Stimulated activated CD8-positive, alpha-beta memory T cell treated with anti-CD3 and anti-CD28 coated beads, Interleukin-7, amount 100 ng/mL, for 48 hours (primary cell): ENCODE measurements around the gene METTL15.
"Not testable (repeated sequence)": the region's sequence is repeated elsewhere in the genome, so short reads cannot be mapped to it uniquely, and the experiment has no call there.

Source experiments
- DNase-seq, 2 donors: peaks; one replicate each; pipeline ENCODE4 v3.0.0-alpha.2; 2020; ENCODE audit warnings: low read depth in 1 of 2; ENCODE audit errors: extremely low read depth in 1 of 2

METTL15 gene, protein sequence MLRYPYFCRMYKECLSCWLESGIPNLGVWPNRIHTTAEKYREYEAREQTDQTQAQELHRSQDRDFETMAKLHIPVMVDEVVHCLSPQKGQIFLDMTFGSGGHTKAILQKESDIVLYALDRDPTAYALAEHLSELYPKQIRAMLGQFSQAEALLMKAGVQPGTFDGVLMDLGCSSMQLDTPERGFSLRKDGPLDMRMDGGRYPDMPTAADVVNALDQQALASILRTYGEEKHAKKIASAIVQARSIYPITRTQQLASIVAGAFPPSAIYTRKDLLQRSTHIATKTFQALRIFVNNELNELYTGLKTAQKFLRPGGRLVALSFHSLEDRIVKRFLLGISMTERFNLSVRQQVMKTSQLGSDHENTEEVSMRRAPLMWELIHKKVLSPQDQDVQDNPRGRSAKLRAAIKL

DNA sequence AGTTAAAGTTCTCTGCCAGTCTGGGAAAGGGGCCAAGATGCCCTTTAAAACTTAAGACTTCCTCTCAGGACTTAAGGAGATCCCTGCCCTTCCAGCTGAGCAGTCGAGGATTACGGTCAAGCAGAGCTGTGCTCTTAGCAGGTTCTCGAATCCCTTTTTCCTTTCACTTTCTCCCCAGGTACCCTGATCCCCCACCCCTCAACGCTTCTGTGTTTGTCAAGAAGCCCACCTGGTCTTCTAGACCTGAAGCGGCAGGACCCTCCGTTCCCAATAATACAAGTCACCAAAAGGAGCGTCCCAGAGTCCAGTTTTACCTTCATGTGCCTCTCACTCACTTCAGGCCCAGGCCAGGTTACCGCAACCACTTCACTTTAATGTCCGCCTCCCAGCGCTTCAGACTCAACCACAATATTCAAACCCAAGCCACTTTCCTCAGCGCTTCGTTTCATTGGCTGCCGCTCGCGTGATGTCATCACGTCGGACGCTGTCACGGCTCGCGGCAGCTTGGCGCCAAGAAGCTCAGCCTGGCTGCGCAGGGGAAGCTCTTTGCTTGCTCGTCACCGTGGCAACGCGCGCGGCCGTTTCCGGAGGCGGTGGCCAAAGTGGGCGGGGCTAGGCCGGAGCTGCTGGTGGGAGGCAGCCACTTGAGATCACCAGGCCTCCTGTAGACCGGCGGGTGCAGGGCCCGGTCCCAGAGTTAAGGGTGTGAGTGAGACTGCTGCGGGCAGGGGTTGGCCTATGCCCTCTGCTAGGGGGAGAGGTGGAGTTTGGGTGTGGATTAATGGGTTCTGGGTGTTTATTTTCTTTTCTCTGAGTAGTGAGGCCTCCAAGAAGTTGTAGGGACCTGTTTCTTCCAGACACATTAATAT is at the start of gene METTL15, which contains the start of gene KIF18A:
METTL15 (plus strand) TSS at position 639 of the 869 bp plus-strand sequence. CDS start 4,947 bp downstream, outside the sequence.
KIF18A (minus strand) TSS at position 407 of the 869 bp plus-strand sequence. CDS start 10,209 bp downstream, outside the sequence.
- peak; percentile 98 to 99 for DNase-seq

DNA sequence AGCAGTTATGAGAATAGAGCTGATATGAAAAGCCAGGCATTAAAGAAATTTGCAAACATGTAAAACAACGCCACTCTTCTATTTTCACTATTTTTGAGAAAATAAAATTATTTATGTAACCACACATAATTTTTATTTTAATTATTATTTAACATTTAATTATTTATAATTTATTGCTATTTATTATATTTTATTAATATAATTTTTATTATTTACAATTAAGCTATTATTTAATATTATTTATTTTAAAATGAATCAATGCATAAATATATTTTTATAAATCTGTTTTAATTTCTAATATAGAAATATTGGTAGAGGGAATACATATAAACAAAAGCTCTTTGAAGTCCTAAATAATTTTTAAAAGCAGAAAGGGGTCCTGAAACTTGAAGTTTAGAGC is 36.9 kb upstream of the METTL15 start:
- DNase-seq: no peak

DNA sequence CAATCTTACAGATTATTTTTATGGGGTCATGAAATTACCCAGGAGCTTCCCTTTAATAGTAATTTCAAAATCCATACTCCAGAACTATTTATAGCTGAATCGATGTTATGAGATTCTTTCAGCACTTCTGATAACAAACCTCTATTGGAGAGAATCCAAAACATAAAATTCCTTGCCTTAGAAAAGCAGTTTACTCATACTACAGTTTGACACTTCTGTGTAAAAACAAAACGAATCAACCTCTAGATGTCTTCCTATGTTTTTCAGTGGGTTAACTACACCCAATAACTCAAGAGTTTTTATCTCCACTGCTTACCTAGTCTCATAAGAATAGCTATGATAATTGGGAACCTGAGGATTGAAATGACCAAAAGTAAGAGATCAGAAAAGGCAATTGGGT is 35.9 kb upstream of the METTL15 start:
- no peak for DNase-seq

DNA sequence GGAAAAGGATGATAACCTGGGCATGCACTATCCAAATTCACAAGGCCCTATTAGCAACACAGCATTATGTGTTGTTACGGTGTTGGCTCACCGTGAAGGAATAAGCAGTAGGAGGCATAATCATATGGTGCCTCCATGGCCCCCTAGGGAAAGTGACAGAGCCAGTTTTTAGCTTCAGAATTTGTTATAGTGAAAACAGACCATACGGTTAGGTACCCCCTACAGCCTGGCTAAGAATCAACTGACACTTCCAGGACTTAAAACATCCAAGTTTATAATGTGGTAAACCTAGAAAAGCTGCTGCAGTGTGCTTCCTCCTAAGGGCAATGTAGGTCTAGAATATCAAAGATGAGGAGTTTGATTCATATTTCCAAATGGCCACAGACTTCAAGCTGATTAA is 30.7 kb upstream of the METTL15 start:
- DNase-seq: no peak

DNA sequence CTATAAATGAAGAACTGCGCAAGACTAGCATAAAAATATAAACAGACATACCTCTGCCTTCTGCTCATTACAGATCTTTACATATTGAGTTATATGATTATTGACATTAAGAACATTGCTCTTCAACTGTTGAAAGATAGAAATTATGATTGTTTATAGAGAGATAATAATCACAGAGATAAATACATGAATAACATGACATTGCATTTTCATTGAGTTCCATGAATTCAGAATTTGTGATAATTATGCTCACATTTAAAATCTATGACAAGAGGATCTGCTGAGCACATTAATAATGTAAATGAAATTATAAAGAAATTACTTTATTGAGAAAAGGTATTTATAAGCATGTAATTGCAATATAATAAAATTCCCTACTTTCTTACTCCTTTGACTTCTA is 25.1 kb upstream of the METTL15 start:
- no peak for DNase-seq

DNA sequence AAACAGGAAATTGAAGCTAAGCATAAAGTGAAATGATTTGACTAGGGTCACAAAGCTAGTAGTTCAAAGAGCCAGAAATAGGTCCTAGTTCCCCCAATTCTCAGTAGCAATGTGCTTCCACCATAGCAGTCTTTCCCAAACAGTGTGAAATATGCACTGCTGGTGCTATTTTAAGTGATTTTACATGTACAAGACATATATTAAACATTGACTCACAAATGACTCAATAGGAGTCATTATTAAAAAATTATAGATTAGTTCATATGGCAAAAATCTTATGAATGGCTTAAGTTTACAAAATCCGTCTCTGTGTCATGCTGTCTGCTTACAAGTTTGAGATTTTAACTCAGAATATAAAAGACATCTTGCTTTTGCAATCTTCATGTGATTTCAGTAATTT is 21.6 kb upstream of the METTL15 start:
- no peak for DNase-seq

DNA sequence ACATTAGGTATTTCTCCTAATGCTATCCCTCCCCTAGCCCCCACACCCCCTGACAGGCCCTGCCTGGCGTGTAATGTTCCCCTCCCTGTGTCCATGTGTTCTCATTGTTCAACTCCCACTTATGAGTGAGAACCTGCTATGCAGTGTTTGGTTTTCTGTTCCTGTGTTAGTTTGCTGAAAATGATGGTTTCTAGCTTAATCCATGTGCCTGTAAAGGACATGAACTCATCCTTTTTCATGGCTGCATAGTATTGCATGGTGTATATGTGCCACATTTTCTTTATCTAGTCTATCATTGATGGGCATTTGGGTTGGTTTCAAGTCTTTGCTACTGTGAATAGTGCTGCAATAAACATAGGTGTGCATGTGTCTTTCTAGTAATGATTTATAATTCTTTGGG is 21.0 kb upstream of the METTL15 start:
- DNase-seq: not testable (repeated sequence)

DNA sequence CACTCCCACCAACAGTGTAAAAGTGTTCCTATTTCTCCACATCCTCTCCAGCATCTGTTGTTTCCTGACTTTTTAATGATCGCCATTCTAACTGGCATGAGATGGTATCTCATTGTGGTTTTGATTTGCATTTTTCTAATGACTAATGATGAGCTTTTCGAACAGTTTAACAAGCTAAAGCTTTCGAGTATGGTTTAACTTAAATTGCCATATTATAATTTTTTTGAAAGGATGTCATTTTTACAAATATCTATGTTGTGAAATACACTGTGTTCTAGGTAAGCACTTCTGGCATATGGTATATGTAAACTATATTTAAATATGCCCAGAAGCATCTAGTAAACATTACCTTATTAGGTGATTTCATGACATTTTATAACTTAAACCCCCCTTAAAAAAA is 20.5 kb upstream of the METTL15 start:
- not testable (repeated sequence) for DNase-seq

DNA sequence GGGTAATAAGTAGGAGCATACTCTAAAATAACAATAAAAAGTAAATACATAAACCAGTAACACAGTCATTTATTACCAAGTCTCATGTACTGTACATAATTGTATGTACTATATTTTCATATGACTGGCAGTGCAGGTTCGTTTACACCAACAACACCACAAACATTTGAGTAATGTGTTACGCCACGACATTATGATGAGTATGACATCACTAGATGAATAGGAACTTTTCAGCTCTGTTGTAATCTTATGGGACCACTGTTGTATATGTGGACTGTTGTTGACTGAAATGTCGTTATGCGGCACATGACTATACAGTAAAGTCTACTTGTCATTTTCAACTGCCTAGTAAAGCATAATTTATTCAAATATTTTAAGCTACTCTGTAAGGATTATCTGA is 18.8 kb upstream of the METTL15 start:
- DNase-seq: no peak

DNA sequence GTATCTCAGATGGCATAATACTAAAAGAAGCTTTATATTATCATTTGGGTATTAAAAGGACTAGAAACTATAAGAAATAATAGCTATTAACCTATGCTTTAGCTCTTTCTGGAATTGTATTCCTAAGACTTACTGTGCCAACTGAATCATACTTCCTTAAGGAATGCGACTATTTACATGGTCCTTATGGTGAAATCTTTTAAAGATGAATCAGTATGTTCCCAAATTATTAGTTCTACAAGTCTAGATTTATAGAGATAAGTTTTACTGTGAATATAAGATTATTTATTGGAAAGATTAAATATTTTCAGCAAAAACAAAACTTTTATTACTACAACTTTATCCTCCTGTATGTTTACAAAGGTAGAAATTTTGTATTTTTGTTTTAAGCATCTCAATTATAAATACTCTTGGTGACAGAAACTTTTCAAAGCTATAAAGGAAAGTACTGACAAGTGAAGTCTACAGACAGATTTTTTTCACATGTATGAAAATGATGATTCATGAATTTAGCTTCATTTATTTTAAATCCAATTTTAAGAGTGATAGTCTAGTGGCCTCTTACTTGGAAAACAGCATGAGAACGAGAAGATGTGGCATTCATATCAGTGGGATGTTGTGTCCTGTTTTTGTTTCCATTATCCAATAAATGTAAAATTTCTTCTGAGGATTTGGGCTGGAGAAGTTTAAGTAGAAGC is 18.0 kb upstream of the METTL15 start:
- no peak for DNase-seq

DNA sequence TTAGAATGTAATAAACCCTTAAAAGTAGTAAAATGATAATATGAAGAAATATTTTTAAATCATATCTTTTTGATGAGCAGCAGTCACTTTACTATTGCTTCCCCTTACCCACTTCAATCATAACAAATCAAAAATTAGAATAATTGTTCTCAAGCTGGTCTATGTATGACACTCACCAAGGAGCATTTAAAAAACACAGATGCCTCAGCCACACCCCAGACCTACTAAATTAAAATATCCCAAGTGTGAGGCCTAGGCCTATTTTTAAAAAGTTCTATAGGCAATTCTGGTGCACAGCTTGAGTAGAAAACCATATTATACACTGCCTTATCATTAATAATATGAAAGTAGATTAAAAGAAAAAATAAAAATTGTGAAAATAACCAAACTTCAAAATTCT is 15.4 kb upstream of the METTL15 start:
- no peak for DNase-seq

DNA sequence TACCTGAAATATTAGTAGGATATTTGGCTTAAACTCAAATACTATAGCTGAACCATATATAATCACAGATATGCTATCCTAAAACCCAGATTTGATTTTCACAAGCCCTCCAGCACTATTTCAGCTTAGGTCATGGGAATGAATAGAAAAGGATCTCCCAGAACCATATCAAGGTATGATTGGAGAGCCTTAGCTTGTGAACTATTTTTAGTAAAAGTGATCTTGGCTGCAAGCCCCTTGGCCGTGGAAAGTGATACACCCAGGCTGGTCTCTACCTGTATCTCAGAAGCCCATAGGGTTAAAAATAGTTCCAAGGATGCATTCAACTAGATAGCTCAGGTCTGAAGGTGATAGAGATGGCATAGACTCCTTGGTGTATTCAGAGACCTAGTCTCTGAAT is 9.9 kb upstream of the METTL15 start:
- no peak for DNase-seq

DNA sequence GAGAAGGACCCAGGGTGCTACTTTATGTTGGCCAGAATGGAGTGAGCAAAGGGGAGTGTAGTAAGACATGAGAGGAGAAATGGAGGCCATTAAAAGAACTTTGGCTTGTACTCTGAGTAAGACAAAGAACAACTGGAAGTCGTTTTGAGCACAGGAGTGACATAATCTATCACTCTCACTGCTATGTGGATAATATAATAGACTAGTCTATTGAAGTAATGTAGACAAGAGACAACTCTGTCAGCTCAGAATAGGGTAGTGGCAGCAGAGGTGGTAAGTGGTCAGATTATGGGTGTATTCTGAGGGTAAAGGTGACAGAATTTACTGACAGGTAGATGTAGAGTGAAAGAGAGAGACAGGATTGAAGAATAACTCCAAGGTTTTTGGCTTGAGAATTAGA is 8.5 kb upstream of the METTL15 start:
- no peak for DNase-seq

DNA sequence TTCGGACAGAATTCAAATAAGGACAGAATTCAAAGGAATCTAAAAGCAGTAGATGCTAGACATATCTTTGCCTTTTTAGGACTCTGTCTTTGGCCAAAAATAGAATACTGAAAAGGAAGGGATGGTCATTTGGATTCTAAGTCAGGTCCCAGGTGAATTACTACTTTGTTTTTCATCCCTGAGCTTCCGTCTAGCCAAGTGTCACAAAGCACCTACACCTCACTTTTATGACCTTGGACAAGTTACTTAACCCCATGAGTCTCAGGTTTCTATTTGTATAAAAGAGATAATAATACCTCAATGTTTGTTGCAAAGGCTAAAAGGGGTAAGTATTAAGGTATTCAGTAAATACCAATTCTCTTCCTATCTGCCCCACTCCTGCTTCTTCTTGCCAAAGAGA is 7.5 kb upstream of the METTL15 start:
- no peak for DNase-seq

DNA sequence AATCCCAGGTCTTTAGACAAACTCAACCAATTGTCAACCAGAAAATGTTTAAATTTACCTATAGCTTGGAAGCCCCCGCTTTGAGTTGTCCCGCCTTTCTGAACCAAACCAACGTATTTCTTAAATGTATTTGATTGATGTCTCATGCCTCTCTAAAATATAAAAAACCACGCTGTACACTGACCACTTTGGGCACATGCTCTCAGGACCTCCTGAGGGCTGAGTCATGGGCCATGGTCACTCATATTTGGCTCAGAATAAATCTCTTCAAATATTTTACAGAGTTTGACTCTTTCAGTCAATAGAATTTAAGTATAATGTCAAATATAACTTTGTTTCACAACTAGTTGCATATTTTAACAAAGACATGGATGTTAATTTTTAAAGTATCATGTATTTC is 5.9 kb upstream of the METTL15 start:
- DNase-seq: not testable (repeated sequence)

DNA sequence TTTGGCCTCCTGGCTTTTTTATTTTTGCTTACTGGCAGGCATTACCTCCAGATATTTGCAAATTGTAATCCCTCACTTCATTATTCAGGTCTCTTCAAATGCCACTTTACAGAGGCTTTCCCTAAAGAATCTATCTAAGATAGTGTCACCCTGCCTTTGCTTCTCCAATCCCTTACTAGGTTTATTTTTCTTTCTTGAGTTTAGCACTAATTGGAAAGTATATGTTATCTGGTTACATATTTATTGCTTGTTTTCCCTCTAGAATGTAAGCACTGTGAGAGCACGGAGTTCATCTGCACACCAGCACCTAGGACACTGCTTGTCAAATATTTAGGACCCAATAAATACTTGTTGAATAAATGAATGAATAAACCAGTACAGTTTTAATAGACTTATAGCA is 3.8 kb upstream of the METTL15 start:
- no peak for DNase-seq

DNA sequence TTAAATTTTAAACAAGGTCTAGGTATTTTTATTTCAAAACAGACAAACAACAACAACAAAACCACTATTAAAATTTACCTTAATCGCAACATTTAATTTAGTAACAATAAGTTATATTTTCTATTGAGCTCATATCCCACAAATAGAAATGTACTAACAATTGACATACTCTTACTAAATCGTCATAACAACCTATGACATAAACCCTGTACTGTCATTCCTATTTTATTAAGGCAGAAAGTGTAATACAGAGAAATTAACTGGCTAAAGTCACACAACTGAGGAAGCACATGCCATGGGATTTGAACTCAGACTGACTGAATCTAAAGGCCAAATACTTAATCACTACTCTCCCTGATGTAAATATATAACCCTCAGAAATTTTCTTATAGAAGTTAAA is 3.2 kb upstream of the METTL15 start:
- DNase-seq: no peak

DNA sequence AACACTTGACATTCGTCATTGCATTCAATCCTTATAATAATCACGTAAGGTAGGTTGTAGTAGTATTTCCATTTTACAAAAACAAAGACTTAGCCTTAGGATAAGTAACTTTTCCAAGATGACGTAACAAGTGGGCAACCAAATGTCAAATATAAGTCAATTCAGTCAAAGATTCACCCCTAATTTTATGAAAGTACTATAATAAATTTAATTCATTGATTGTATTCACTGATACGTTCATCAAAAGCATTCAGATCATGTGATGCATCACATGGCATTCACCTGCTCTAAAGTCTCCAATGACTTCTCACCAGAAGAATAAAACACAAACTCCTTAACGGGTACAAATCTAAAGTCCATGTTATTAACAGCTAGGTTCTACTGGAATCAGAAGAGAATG is 2.3 kb upstream of the METTL15 start:
- DNase-seq: no peak

DNA sequence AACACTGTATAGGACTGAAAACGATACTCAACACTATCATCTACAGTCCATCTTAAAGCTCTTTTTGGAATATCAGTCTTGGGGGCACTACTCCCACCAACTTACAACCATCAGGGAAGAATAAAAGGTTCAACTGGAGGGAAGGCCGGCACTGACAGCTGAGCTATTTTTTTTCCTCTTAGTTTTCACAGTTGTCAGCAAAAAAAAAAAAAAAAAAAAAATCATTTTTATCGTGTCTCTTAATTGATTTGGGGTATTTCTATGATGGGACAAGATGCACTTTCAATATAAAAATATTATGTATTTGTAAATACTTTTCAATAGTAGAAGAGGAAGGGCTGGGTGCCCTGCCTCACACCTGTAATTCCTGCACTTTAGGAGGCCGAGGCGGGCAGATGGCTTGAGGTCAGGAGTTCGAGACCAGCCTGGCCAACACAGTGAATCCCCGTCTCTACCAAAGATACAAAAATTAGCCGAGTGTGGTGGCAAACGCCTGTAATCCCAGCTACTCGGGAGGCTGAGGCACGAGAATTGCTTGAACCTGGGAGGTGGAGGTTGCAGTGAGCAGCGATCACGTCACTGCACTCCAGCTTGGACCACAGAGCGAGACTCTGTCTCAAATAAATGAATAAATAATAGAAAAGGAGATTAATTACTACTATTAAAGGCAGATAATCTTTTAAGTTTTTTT is 1.7 kb upstream of the METTL15 start:
- no peak for DNase-seq

DNA sequence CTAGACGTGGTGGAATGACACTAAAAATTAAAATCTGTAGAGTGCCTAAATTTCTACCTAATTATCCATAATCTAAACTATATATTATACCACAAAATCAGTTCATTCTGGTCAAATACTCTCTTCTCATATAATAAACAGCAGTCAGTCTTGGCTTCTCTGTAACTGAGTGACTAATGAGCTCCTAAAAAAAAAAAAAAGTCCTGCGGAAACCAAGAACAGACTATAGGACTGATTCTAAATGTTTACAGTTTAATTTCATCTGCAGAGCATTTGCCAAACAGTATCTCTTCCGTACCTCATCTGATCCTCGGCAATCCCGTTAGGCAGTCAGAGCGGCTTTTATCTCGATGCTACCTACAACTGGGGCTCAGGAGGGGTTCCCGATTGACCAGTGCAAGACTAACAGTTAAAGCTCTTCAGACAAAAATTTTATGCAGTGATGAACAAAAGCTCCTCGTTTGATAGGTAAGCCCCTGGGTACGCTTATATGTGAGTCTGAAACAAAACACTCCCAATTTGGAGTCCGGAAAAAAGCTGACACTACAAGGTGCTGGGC is 918 bp upstream of the METTL15 start:
- peak in 1 of 2 donors; percentile 0 for DNase-seq
